ENCODE results near the gene UNCX.

UNCX gene

GRCh38 chr7:1196950-1197349 lies 35.7 kb upstream of the UNCX start:
- no peaks in the 10 kb centered on the region for H3K79me2 ChIP-seq (ENCODE audit: insufficient read depth, low read length)
- H3K36me3 ChIP-seq (ENCODE audit: insufficient read depth, low read length) = no peaks in the 10 kb centered on the region
- 0 out of 2 replicates have a peak, but pooled peaks cover 2% of the 10 kb centered on the region for H3F3A ChIP-seq (ENCODE audit: low read depth)
- no peaks in the 10 kb centered on the region for H4K20me1 ChIP-seq (ENCODE audit: insufficient read depth, low read length, poor library complexity, severe bottlenecking)
- no peak overlapping the region for H3K9ac ChIP-seq (ENCODE audit: low read depth, low read length, poor library complexity, severe bottlenecking)
- H3K9me3 ChIP-seq (ENCODE audit: insufficient read depth, low read depth, low read length) = no peaks in the 10 kb centered on the region
- H3K4me2 ChIP-seq (ENCODE audit: low read depth, low read length, poor library complexity, severe bottlenecking) = no peak overlapping the region
- no peak overlapping the region for H2AFZ ChIP-seq (ENCODE audit: low read length)
- TF ChIP-seq CTCF (conservative IDR thresholded peaks at IDR 0.05; ENCODE audit: low read length) (no peak), EZH2phosphoT487 (IDR thresholded peaks at IDR 0.05; ENCODE audit: borderline replicate concordance) (no peak)
- H3K9me2 ChIP-seq (replicated peaks; ENCODE audit: low read depth, low read length) = no peaks in the 10 kb centered on the region
- H3K4me1 ChIP-seq (ENCODE audit: insufficient read depth, low read length, poor library complexity, severe bottlenecking) = peaks cover 16% of the 10 kb centered on the region
- H3K4me3 ChIP-seq (ENCODE audit: low read length, poor library complexity, severe bottlenecking) = no peak overlapping the region
- no peaks in the 10 kb centered on the region for H3K27me3 ChIP-seq (ENCODE audit: insufficient read depth, low read length, poor library complexity, severe bottlenecking)

GRCh38 chr7:1197997-1198625 lies 34.6 kb upstream of the UNCX start:
- TF ChIP-seq EZH2phosphoT487 (IDR thresholded peaks at IDR 0.05; ENCODE audit: borderline replicate concordance) (no peak), CTCF (conservative IDR thresholded peaks at IDR 0.05; ENCODE audit: low read length) (no peak)
- no peaks in the 10 kb centered on the region for H3K9me2 ChIP-seq (replicated peaks; ENCODE audit: low read depth, low read length)
- no peak overlapping the region for H3K9ac ChIP-seq (ENCODE audit: low read depth, low read length, poor library complexity, severe bottlenecking)
- H3K4me1 ChIP-seq (ENCODE audit: insufficient read depth, low read length, poor library complexity, severe bottlenecking) = peaks cover 7% of the 10 kb centered on the region
- H4K20me1 ChIP-seq (ENCODE audit: insufficient read depth, low read length, poor library complexity, severe bottlenecking) = no peaks in the 10 kb centered on the region
- 0 out of 2 replicates have a peak, but pooled peaks cover 2% of the 10 kb centered on the region for H3F3A ChIP-seq (ENCODE audit: low read depth)
- H3K4me2 ChIP-seq (ENCODE audit: low read depth, low read length, poor library complexity, severe bottlenecking) = no peak overlapping the region
- no peaks in the 10 kb centered on the region for H3K9me3 ChIP-seq (ENCODE audit: insufficient read depth, low read depth, low read length)
- H3K4me3 ChIP-seq (ENCODE audit: low read length, poor library complexity, severe bottlenecking) = no peak overlapping the region
- H3K79me2 ChIP-seq (ENCODE audit: insufficient read depth, low read length) = no peaks in the 10 kb centered on the region
- no peaks in the 10 kb centered on the region for H3K27me3 ChIP-seq (ENCODE audit: insufficient read depth, low read length, poor library complexity, severe bottlenecking)
- H3K36me3 ChIP-seq (ENCODE audit: insufficient read depth, low read length) = no peaks in the 10 kb centered on the region
- H2AFZ ChIP-seq (ENCODE audit: low read length) = no peak overlapping the region

GRCh38 chr7:1200045-1200444 lies 32.6 kb upstream of the UNCX start:
- H3K79me2 ChIP-seq (ENCODE audit: insufficient read depth, low read length) = no peaks in the 10 kb centered on the region
- H3K9me2 ChIP-seq (replicated peaks; ENCODE audit: low read depth, low read length) = no peaks in the 10 kb centered on the region
- no peak overlapping the region for H2AFZ ChIP-seq (ENCODE audit: low read length)
- H3K4me1 ChIP-seq (ENCODE audit: insufficient read depth, low read length, poor library complexity, severe bottlenecking) = peaks cover 4% of the 10 kb centered on the region
- H3K9ac ChIP-seq (ENCODE audit: low read depth, low read length, poor library complexity, severe bottlenecking) = no peak overlapping the region
- no peak for TF ChIP-seq EZH2phosphoT487 (IDR thresholded peaks at IDR 0.05; ENCODE audit: borderline replicate concordance)
- TF ChIP-seq CTCF (conservative IDR thresholded peaks at IDR 0.05; ENCODE audit: low read length) = no peak
- no peak overlapping the region for H3K4me3 ChIP-seq (ENCODE audit: low read length, poor library complexity, severe bottlenecking)
- no peaks in the 10 kb centered on the region for H3K36me3 ChIP-seq (ENCODE audit: insufficient read depth, low read length)
- no peaks in the 10 kb centered on the region for H3K27me3 ChIP-seq (ENCODE audit: insufficient read depth, low read length, poor library complexity, severe bottlenecking)
- no peaks in the 10 kb centered on the region for H3K9me3 ChIP-seq (ENCODE audit: insufficient read depth, low read depth, low read length)
- H3F3A ChIP-seq (ENCODE audit: low read depth) = 0 out of 2 replicates have a peak, but pooled peaks cover 2% of the 10 kb centered on the region
- no peak overlapping the region for H3K4me2 ChIP-seq (ENCODE audit: low read depth, low read length, poor library complexity, severe bottlenecking)
- H4K20me1 ChIP-seq (ENCODE audit: insufficient read depth, low read length, poor library complexity, severe bottlenecking) = no peaks in the 10 kb centered on the region
